Gastroesophageal sphincter (tissue), 4 donors: ENCODE measurements around the gene KRTAP10-1. TPM values are rescaled to one million over a fixed set of nuclear protein-coding genes. Genes with fewer than 3 reads are reported as not detected.

ENCODE experiments used
- ATAC-seq: fragments of 150-250 bp; one replicate; pipeline ENCODE4 v1.9.1; 2016; ENCODE audit warnings: mild to moderate bottlenecking, moderate library complexity
- H3K27ac ChIP-seq, 4 donors: fragments of 200-600 bp; sonication (generic) in 3 of 4; 1 replicate in 3 of 4; 2 replicates in 1 of 4; pipeline ENCODE4 v1.5.1; 2016 to 2019
- H3K27me3 ChIP-seq: fragments of 200-600 bp; sonication (generic); one replicate; pipeline ENCODE4 v1.5.1; 2019
- H3K36me3 ChIP-seq, 2 donors: fragments of 200-600 bp; sonication (generic); one replicate each; pipeline ENCODE4 v1.5.1; 2019; ENCODE audit warnings: control low read depth in 1 of 2
- H3K4me1 ChIP-seq, 3 donors: fragments of 200-600 bp; sonication (generic); 1 replicate in 2 of 3; 2 replicates in 1 of 3; pipeline ENCODE4 v1.5.1; 2016 to 2019; ENCODE audit warnings: control low read depth in 2 of 3
- H3K4me3 ChIP-seq, 2 donors: fragments of 200-600 bp; sonication (generic); one replicate each; pipeline ENCODE4 v1.5.1; 2019; ENCODE audit warnings: mild to moderate bottlenecking in 1 of 2, moderate library complexity in 1 of 2
- H3K9me3 ChIP-seq, 3 donors: fragments of 200-600 bp; sonication (generic); one replicate each; pipeline ENCODE4 v1.5.1; 2017 to 2019; ENCODE audit warnings: control low read depth in 2 of 3
- CTCF ChIP-seq, 4 experiments: fragments of 200-600 bp in 2 of 4; fragments of 450-650 bp in 2 of 4; sonication (generic) in 1 of 4; IDR thresholded peaks; one replicate each; pipeline ENCODE4 v1.5.1; 2017 to 2019; ENCODE audit warnings: antibody characterized with exemption in 4 of 4, mild to moderate bottlenecking in 2 of 4, moderate library complexity in 2 of 4
- EP300 ChIP-seq: sonication (generic); formaldehyde crosslinking; IDR thresholded peaks from one replicate; pipeline ENCODE4 v1.6.1; 2017; ENCODE audit warnings: antibody characterized with exemption, mild to moderate bottlenecking
- POLR2A ChIP-seq, 2 donors: fragments of 450-650 bp; IDR thresholded peaks; one replicate each; pipeline ENCODE4 v1.6.1; 2017; ENCODE audit warnings: antibody characterized with exemption in 2 of 2, mild to moderate bottlenecking in 2 of 2, moderate library complexity in 1 of 2
- POLR2AphosphoS5 ChIP-seq: sonication (generic); formaldehyde crosslinking; IDR thresholded peaks from one replicate; pipeline ENCODE4 v1.6.1; 2017; ENCODE audit warnings: antibody characterized with exemption
- WGBS, 2 donors: methylation state at CpG; one replicate each; pipeline ENCODE4 v1.1.5; 2018; ENCODE audit warnings: low coverage in 1 of 2; 5-methylcytosine and 5-hydroxymethylcytosine counted together
- total RNA-seq, 4 donors: library from RNA; depleted of rRNA; stranded (reverse); fragments of >200 nt; gene quantifications; one replicate each; pipeline ENCODE4 v1.1.0, GENCODE V29; 2016

KRTAP10-1 gene
- total RNA-seq, 4 donors from 2014 or later, result not detected

GRCh38 chr21:44516342-44516741 is 23.7 kb downstream of the KRTAP10-1 start:
- WGBS, 2 donors, result 50 to 100% methylated on average over 1 to 2 of the region's 13 CpGs
- TF ChIP-seq EP300 (no peak), POLR2AphosphoS5 (no peak), POLR2A (IDR thresholded peaks at IDR 0.05) (no peak), CTCF (IDR thresholded peaks at IDR 0.05) (no peak)
- ATAC-seq, result no peak

GRCh38 chr21:44515359-44516165 is 24.4 kb downstream of the KRTAP10-1 start:
- H3K36me3 ChIP-seq, result no peaks in the 10 kb centered on the region
- H3K4me3 ChIP-seq, result no peak overlapping the region
- H3K27ac ChIP-seq, result no peak overlapping the region
- TF ChIP-seq POLR2A (IDR thresholded peaks at IDR 0.05) (no peak), CTCF (IDR thresholded peaks at IDR 0.05) (no peak), POLR2AphosphoS5 (no peak), EP300 (no peak)
- H3K4me1 ChIP-seq, result peaks cover 0 to 3% (median 2%) of the 10 kb centered on the region in 3 donors
- H3K9me3 ChIP-seq, result no peaks in the 10 kb centered on the region
- peaks cover 27% of the 10 kb centered on the region for H3K27me3 ChIP-seq
- WGBS, 2 donors, result 69 to 75% methylated on average over 7 to 8 of the region's 32 CpGs
- no peak for ATAC-seq

More at GRCh38 chr21:44516342-44516741, 23.7 kb downstream of the KRTAP10-1 start:
- Histone ChIP-seq H3K36me3 (no peaks in the 10 kb centered on the region), H3K27ac (no peak overlapping the region), H3K4me3 (no peak overlapping the region), H3K9me3 (no peaks in the 10 kb centered on the region), H3K4me1 (no peaks in the 10 kb centered on the region), H3K27me3 (peaks cover 25% of the 10 kb centered on the region)

GRCh38 chr21:44514746-44515358 is 25.1 kb downstream of the KRTAP10-1 start:
- peaks cover 28% of the 10 kb centered on the region for H3K27me3 ChIP-seq
- TF ChIP-seq POLR2A (IDR thresholded peaks at IDR 0.05) (no peak), CTCF (IDR thresholded peaks at IDR 0.05) (no peak), EP300 (no peak), POLR2AphosphoS5 (no peak)
- H3K27ac ChIP-seq, result no peak overlapping the region
- H3K4me1 ChIP-seq, result peaks cover 0 to 9% (median 5%) of the 10 kb centered on the region in 3 donors
- no peaks in the 10 kb centered on the region for H3K9me3 ChIP-seq
- no peak for ATAC-seq
- no peaks in the 10 kb centered on the region for H3K36me3 ChIP-seq
- no peak overlapping the region for H3K4me3 ChIP-seq
- WGBS, 2 donors, result 35 to 73% methylated on average over 3 to 4 of the region's 11 CpGs

GRCh38 chr21:44514218-44514520 is 25.8 kb downstream of the KRTAP10-1 start:
- H3K4me1 ChIP-seq, result peaks cover 0 to 9% (median 5%) of the 10 kb centered on the region in 3 donors

More at GRCh38 chr21:44514218-44514520, 25.8 kb downstream of the KRTAP10-1 start:
- H3K27me3 ChIP-seq, result peaks cover 33% of the 10 kb centered on the region
- no peaks in the 10 kb centered on the region for H3K9me3 ChIP-seq
- ATAC-seq, result no peak
- TF ChIP-seq EP300 (no peak), POLR2A (IDR thresholded peaks at IDR 0.05) (no peak), CTCF (IDR thresholded peaks at IDR 0.05) (no peak), POLR2AphosphoS5 (no peak)
- no peak overlapping the region for H3K4me3 ChIP-seq
- WGBS, 2 donors, result no CpG with 5 or more reads among the region's 7 CpGs
- H3K27ac ChIP-seq, result no peak overlapping the region
- no peaks in the 10 kb centered on the region for H3K36me3 ChIP-seq
